Prostate gland (tissue), 2 donors: ENCODE results near the gene CCDC12. TPM values are rescaled to one million over a fixed set of nuclear protein-coding genes. Genes with fewer than 3 reads are reported as not detected.

Experiments
- DNase-seq: peaks from one replicate; pipeline ENCODE4 v3.0.0-alpha.2; 2019; ENCODE audit warnings: low spot score
- H3K27ac ChIP-seq, 2 donors: fragments of 200-600 bp; sonication (generic); 2 replicates each; pipeline ENCODE4 v1.5.1; 2017 to 2019
- H3K27me3 ChIP-seq: fragments of 200-600 bp; sonication (generic); replicated peaks from 2 replicates; pipeline ENCODE4 v1.5.1; 2019; ENCODE audit not compliant: insufficient read depth
- H3K36me3 ChIP-seq, 2 donors: fragments of 200-600 bp; sonication (generic); 1 replicate in 1 of 2; 2 replicates in 1 of 2; pipeline versions ENCODE4 v1.5.1 to v1.8.1; 2017 to 2019
- H3K4me1 ChIP-seq: fragments of 200-600 bp; sonication (generic); replicated peaks from 2 replicates; pipeline ENCODE4 v1.5.1; 2019
- H3K4me3 ChIP-seq, 2 donors: fragments of 200-600 bp; sonication (generic); 2 replicates each; pipeline ENCODE4 v1.5.1; 2017 to 2019
- H3K9me3 ChIP-seq: fragments of 200-600 bp; sonication (generic); 2 replicates; pipeline ENCODE4 v1.5.1; 2017
- POLR2A ChIP-seq: fragments of 450-650 bp; IDR thresholded peaks from one replicate; pipeline ENCODE4 v1.6.1; 2016; ENCODE audit warnings: antibody characterized with exemption, mild to moderate bottlenecking
- POLR2AphosphoS5 ChIP-seq: sonication (generic); formaldehyde crosslinking; IDR thresholded peaks from one replicate; pipeline ENCODE4 v1.6.1; 2017; ENCODE audit warnings: antibody characterized with exemption
- WGBS: methylation state at CpG from one replicate; pipeline ENCODE4 v1.1.5; 2018; 5-methylcytosine and 5-hydroxymethylcytosine counted together
- intact Hi-C: fragments of 100-400 bp; cut with DNase I; formaldehyde crosslinking; loops from one replicate; pipeline ENCODE4 v1.14.2; 2022
- total RNA-seq, 2 donors: library from RNA; depleted of rRNA; stranded (reverse); fragments of >200 nt; gene quantifications; one replicate each; pipeline ENCODE4 v1.1.0, GENCODE V29; 2016
- TF ChIP-seq, protein P1 (sequence below), 4 experiments: fragments of 200-600 bp in 2 of 4; fragments of 450-650 bp in 2 of 4; sonication (generic) in 2 of 4; IDR thresholded peaks; 1 replicate in 3 of 4; 2 replicates in 1 of 4; pipeline ENCODE4 v1.5.1; 2016 to 2019; ENCODE audit warnings: antibody characterized with exemption in 4 of 4, mild to moderate bottlenecking in 2 of 4, moderate library complexity in 2 of 4

The CCDC12 gene
- total RNA-seq, 2 donors from 2014 or later = 34.6 to 78.7 TPM

GRCh38 chr3:46896386-46896785 lies 80.2 kb downstream of the CCDC12 start:
- 78% methylated on average over 5 of the region's 5 CpGs for WGBS
- no peak overlapping the region for H3K27ac ChIP-seq
- peaks cover 5% of the 10 kb centered on the region for H3K27me3 ChIP-seq
- no peaks in the 10 kb centered on the region for H3K9me3 ChIP-seq
- no peak overlapping the region for H3K4me3 ChIP-seq
- no peak for DNase-seq
- H3K4me1 ChIP-seq = peaks cover 6% of the 10 kb centered on the region
- TF ChIP-seq, protein P1, sequence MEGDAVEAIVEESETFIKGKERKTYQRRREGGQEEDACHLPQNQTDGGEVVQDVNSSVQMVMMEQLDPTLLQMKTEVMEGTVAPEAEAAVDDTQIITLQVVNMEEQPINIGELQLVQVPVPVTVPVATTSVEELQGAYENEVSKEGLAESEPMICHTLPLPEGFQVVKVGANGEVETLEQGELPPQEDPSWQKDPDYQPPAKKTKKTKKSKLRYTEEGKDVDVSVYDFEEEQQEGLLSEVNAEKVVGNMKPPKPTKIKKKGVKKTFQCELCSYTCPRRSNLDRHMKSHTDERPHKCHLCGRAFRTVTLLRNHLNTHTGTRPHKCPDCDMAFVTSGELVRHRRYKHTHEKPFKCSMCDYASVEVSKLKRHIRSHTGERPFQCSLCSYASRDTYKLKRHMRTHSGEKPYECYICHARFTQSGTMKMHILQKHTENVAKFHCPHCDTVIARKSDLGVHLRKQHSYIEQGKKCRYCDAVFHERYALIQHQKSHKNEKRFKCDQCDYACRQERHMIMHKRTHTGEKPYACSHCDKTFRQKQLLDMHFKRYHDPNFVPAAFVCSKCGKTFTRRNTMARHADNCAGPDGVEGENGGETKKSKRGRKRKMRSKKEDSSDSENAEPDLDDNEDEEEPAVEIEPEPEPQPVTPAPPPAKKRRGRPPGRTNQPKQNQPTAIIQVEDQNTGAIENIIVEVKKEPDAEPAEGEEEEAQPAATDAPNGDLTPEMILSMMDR (IDR thresholded peaks at IDR 0.05) = no peak
- TF ChIP-seq POLR2AphosphoS5 = no peak
- no peak for TF ChIP-seq POLR2A
- intact Hi-C loops = no loop called here
- no peaks in the 10 kb centered on the region for H3K36me3 ChIP-seq

GRCh38 chr3:46895761-46896160 lies 80.8 kb downstream of the CCDC12 start:
- intact Hi-C loops = loop anchor here (2.0 kb wide), 2 partner anchors 29 to 191 kb away; no protein-coding TSS in a partner anchor
- WGBS = 78% methylated on average over 4 of the region's 4 CpGs
- Histone ChIP-seq H3K27me3 (peaks cover 5% of the 10 kb centered on the region), H3K36me3 (no peaks in the 10 kb centered on the region), H3K9me3 (no peaks in the 10 kb centered on the region), H3K4me3 (no peak overlapping the region), H3K4me1 (peaks cover 6% of the 10 kb centered on the region), H3K27ac (no peak overlapping the region)
- no peak for DNase-seq
- TF ChIP-seq POLR2AphosphoS5 = no peak
- TF ChIP-seq POLR2A = no peak
- TF ChIP-seq, protein P1 (IDR thresholded peaks at IDR 0.05) = no peak

DNA sequence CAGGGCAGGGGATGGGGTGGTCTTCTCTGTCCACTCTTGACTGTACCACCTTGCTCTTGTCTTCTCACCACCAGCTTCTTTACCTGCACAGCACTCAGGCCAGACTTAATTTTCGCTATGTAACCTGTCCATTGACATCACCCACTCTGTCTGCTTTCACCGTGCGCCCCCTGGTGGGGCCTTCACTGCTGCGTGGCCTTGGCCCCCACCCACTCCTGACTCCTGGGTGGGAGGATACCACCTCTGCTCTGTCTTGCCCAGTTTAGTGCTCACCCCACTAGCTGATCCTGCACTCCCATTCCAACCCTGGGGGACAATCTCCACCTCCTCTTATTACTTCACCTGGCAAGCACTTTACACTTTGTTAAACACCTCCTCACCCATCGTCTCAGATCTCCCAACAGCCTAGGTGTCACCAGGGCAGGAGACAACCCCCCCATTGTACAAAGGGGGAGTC lies 81.3 kb downstream of the CCDC12 start:
- H3K9me3 ChIP-seq = no peaks in the 10 kb centered on the region
- H3K36me3 ChIP-seq = no peaks in the 10 kb centered on the region
- no peak overlapping the region for H3K27ac ChIP-seq
- H3K4me1 ChIP-seq = peaks cover 6% of the 10 kb centered on the region
- no peak overlapping the region for H3K4me3 ChIP-seq
- 13% methylated on average over 5 of the region's 5 CpGs for WGBS
- TF ChIP-seq POLR2AphosphoS5 (peak; percentile 29), POLR2A (no peak)
- TF ChIP-seq, protein P1 (IDR thresholded peaks at IDR 0.05) = peak; percentile 72 to 93 (median 87)
- DNase-seq = peak; percentile 63
- H3K27me3 ChIP-seq = peaks cover 5% of the 10 kb centered on the region
- intact Hi-C loops = loop anchor here (2.0 kb wide), 2 partner anchors 28 to 190 kb away; no protein-coding TSS in a partner anchor

DNA sequence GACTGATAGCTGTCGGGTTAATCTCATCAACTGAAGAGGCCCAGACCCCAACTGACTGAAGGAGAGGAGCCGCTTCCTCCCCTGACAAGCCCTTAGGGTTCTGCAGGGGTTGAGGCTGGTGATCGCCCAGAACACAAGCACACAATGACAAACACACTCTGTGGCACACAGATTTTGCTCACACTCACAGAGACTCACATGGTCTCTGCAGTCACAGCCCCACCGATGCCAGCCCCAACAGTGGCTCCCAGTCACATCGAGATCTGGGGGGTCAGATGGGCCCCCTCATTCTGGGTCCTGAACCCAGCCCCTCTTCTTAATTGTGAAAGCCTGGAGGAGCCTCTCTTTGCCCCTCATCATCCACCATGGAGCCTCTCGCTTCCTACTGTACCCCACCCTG lies 82.3 kb downstream of the CCDC12 start:
- WGBS = 93% methylated on average over 4 of the region's 6 CpGs

More for the DNA sequence above, 82.3 kb downstream of the CCDC12 start:
- no peak for TF ChIP-seq POLR2A
- TF ChIP-seq, protein P1 (IDR thresholded peaks at IDR 0.05) = no peak
- TF ChIP-seq POLR2AphosphoS5 = no peak
- DNase-seq = no peak
- Histone ChIP-seq H3K9me3 (no peaks in the 10 kb centered on the region), H3K27ac (no peak overlapping the region), H3K36me3 (no peaks in the 10 kb centered on the region), H3K4me3 (no peak overlapping the region), H3K27me3 (peaks cover 5% of the 10 kb centered on the region), H3K4me1 (peaks cover 6% of the 10 kb centered on the region)
- intact Hi-C loops = loop anchor here (2.0 kb wide), 2 partner anchors 27 to 189 kb away; no protein-coding TSS in a partner anchor
